ENCODE data around the gene UPK3A. TPM values are rescaled to one million over a fixed set of nuclear protein-coding genes. Genes with fewer than 3 reads are reported as not detected.
A peak's percentile ranks its signal among the peaks of the same experiment; 100 is the strongest.

The UPK3A gene
- not detected for total RNA-seq

GRCh38 chr22:45284705-45285262, at the start of gene UPK3A:
Gene UPK3A, plus strand, starts transcription at chr22:45284949. Its CDS starts 65 bp downstream, at chr22:45285014.
- H3K9me3 ChIP-seq = no peaks in the 10 kb centered on the region
- peaks cover 22% of the 10 kb centered on the region for H3K4me1 ChIP-seq
- H3K4me3 ChIP-seq = peak within 1 kb of the TSS in 1 of 2 donors; percentile 41
- intact Hi-C loops (cut with DNase I) = no loop called here
- no peak for TF ChIP-seq POLR2AphosphoS5 (IDR thresholded peaks at IDR 0.05; ENCODE audit: insufficient read depth in 1 of 2, low read depth in 1 of 2)
- TF ChIP-seq POLR2A (IDR thresholded peaks at IDR 0.05) = no peak
- no peak for TF ChIP-seq CTCF (IDR thresholded peaks at IDR 0.05)
- H3K27me3 ChIP-seq = no peaks in the 10 kb centered on the region
- H3K36me3 ChIP-seq = no peaks in the 10 kb centered on the region
- no peak for DNase-seq (ENCODE audit: extremely low spot score in 2 of 2)
- H3K27ac ChIP-seq = no peak within 1 kb of the TSS

- Histone ChIP-seq H3K9me3 (no peaks in the 10 kb centered on the region), H3K36me3 (no peaks in the 10 kb centered on the region), H3K4me1 (peaks cover 39% of the 10 kb centered on the region), H3K27me3 (no peaks in the 10 kb centered on the region), H3K4me3 (no peak overlapping the region), H3K27ac (no peak overlapping the region)
- no peak for DNase-seq (ENCODE audit: extremely low spot score in 2 of 2)
- intact Hi-C loops (cut with DNase I) = no loop called here
- TF ChIP-seq CTCF (IDR thresholded peaks at IDR 0.05) (no peak), POLR2AphosphoS5 (IDR thresholded peaks at IDR 0.05; ENCODE audit: insufficient read depth in 1 of 2, low read depth in 1 of 2) (no peak), POLR2A (IDR thresholded peaks at IDR 0.05) (no peak)
These were observed 49.5 kb upstream of the UPK3A start for GRCh38 chr22:45235101-45235777.

GRCh38 chr22:45235851-45236342, 48.9 kb upstream of the UPK3A start:
- Histone ChIP-seq H3K4me3 (no peak overlapping the region), H3K36me3 (no peaks in the 10 kb centered on the region), H3K4me1 (peaks cover 36% of the 10 kb centered on the region), H3K27me3 (no peaks in the 10 kb centered on the region), H3K9me3 (no peaks in the 10 kb centered on the region), H3K27ac (no peak overlapping the region)
- intact Hi-C loops (cut with DNase I) = no loop called here
- TF ChIP-seq CTCF (IDR thresholded peaks at IDR 0.05) = no peak
- TF ChIP-seq POLR2AphosphoS5 (IDR thresholded peaks at IDR 0.05; ENCODE audit: insufficient read depth in 1 of 2, low read depth in 1 of 2) = no peak
- TF ChIP-seq POLR2A (IDR thresholded peaks at IDR 0.05) = no peak
- no peak for DNase-seq (ENCODE audit: extremely low spot score in 2 of 2)

GRCh38 chr22:45237065-45237990, 47.4 kb upstream of the UPK3A start:
- no peak for DNase-seq (ENCODE audit: extremely low spot score in 2 of 2)
- Histone ChIP-seq H3K4me1 (peaks cover 28% of the 10 kb centered on the region), H3K27me3 (no peaks in the 10 kb centered on the region), H3K27ac (no peak overlapping the region), H3K36me3 (no peaks in the 10 kb centered on the region), H3K4me3 (no peak overlapping the region), H3K9me3 (no peaks in the 10 kb centered on the region)
- intact Hi-C loops (cut with DNase I) = no loop called here
- no peak for TF ChIP-seq POLR2AphosphoS5 (IDR thresholded peaks at IDR 0.05; ENCODE audit: insufficient read depth in 1 of 2, low read depth in 1 of 2)
- TF ChIP-seq POLR2A (IDR thresholded peaks at IDR 0.05) = no peak
- TF ChIP-seq CTCF (IDR thresholded peaks at IDR 0.05) = no peak
